Measurements from ENCODE around the gene C3AR1.
A peak's percentile ranks its signal among the peaks of the same experiment; 100 is the strongest.
"Not testable (repeated sequence)": the region's sequence is repeated elsewhere in the genome, so short reads cannot be mapped to it uniquely, and the experiment has no call there.

Gene C3AR1

DNA sequence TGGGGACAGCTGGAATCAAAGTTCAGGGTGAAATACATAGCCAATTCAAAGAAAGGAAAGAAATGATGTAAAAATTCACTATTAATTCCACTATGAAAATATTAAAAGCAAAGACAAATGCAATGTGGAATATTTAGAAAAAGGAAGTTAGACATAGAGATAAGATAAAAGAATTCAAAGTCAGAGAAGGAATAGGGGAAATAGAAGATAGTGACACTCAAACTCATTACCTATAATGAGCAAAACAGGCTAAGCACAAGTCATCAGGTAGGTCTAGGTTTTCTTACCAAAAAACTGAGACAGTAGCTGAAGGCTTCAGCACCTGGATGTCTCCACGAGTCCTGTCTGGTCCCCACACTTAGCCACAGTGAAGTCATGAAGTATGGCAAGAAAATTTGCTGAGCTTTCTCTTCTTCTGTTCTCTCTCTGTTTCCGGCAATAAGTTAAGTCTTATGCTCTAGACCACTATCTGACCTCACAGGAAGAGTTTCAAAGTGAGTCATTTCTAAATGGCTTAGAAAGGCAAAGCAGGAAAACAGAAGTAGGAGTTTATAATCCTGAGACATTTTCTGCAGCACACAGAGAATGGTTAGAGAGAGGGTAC lies at the start of gene C3AR1:
C3AR1 (minus strand) TSS at position 369 of the 604 bp plus-strand sequence. CDS start 6,174 bp downstream, outside the sequence.
- DNase-seq (ENCODE audit: extremely low spot score, insufficient read length, low read depth): no peak
- peak; percentile 81 for FAIRE-seq

DNA sequence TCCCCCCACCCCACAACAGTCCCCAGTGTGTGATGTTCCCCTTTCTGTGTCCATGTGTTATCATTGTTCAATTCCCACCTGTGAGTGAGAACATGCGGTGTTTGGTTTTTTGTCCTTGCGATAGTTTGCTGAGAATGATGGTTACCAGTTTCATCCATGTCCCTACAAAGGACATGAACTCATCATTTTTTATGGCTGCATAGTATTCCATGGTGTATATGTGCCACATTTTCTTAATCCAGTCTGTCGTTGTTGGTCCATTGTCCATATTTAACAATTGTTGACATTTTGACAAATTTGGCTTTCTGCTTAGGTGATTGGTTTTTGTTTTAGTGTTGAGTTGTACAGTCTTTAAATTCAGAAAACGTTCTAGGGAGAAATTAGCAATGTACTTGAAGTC lies 47.0 kb upstream of the C3AR1 start:
- not testable (repeated sequence) for DNase-seq (ENCODE audit: extremely low spot score, insufficient read length, low read depth); FAIRE-seq

DNA sequence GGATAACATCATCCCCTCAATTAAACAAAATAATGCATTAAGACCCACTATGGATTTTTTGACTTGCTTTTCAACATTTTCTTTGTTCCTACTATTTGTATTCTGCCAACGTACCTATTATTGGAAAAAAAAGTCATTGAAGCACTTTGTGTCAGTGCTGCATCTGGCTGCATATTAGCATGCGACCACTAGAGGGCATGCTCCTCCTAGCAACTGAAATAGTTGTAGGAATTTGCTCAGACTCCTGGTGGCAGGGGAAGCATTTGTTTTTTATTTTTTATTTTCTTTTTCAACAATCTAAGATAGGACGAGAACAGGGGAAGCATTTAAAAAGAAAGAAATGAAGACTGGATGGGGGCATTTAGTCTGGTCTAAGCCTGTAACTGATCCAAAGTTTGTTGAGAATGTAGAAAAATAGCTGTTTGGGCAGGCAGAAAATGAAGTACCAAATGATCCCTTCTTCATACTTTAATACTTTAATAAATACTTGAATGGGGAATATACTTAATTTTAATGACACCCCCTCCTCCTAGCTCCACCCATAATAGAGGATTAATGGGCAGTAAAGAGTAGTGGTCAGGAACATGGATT lies 42.7 kb upstream of the C3AR1 start:
- no peak for DNase-seq (ENCODE audit: extremely low spot score, insufficient read length, low read depth)
- peak; percentile 92 for FAIRE-seq

DNA sequence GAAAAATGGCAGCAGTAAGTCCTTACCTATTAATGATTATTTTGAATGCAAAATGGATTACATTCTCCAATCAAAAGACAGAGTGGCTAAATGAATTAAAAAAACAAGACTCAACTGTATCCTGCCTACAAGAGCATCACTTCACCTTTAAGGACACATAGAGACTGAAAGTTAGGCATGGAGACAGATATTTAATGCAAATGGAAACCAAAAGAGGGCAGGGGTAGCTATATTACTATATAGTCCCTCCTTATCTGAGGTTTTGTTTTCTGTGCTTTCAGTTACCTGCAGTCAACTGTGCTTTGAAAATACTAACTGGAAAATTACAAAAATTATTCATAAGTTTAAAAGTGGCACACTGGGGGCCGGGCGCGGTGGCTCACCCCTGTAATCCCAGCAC lies 33.1 kb upstream of the C3AR1 start:
- FAIRE-seq: no peak

DNA sequence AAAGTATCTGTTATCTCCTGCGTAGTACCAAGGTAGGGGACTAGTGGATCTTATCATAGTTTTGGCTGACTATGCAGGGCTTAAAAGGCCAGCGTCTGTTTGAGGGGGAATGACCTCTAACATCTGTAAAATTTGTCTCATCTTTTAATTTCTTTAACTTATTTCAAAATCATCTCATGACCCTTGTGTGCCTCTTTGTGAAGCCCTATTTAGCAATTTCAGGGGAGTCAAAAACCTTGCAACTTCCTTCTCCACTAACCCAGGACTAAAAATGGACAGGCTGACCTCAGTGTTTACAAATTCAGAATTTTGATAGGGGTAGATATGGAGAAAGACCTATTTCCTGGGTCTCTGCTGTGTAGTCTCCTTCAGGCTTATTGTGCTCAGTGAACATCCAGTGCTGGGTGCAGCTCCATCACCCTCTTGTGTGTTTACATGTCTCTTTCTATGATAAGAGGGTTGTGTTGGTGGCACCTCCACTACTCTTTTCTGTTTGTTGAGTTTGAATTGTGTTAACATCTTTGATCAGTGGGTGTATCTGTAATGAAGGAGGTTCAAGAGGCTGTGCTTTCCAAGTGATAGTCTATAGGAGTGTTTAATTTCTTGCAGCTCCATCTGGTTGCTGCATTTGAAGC lies 30.2 kb upstream of the C3AR1 start:
- FAIRE-seq: no peak
- no peak for DNase-seq (ENCODE audit: extremely low spot score, insufficient read length, low read depth)

More for the DNA sequence above, 33.1 kb upstream of the C3AR1 start:
- DNase-seq (ENCODE audit: extremely low spot score, insufficient read length, low read depth): no peak

DNA sequence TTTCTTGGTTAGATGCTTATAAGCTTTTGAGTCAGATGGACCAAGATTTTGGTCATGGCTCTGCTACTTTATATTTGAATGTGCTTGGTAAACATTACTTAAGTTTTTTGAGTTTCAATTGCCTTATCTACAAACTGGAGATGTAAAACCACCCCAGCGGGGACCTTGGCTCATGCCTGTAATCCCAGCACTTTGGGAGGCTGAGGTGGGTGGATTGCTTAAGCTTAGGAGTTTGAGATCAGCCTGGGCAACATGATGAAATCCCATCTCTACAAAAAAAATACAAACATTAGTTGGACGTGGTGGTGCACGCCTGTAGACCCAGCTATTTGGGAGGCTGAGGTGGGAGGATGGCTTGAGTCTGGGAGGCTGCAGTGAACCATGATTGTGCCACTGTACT lies 27.1 kb upstream of the C3AR1 start:
- DNase-seq (ENCODE audit: extremely low spot score, insufficient read length, low read depth): no peak
- FAIRE-seq: no peak

DNA sequence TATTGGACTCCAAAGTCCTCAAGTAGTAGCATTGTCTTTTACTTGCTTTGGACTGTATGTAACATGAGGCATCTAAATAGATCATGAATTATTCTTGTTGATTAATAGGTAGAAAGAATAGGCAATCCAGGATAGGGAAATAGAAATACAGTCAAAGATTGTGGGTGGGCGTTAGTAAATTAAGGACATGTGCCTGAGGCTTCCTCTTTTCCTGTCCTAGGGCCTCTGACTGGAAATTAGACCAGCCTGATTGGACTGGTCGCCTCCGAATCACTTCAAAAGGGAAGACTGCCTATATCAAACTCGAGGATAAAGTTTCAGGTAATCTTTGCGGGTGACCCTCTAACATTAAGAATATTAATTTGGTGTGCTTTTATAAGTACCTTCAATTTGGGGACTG lies 23.6 kb upstream of the C3AR1 start:
- FAIRE-seq: no peak
- no peak for DNase-seq (ENCODE audit: extremely low spot score, insufficient read length, low read depth)

DNA sequence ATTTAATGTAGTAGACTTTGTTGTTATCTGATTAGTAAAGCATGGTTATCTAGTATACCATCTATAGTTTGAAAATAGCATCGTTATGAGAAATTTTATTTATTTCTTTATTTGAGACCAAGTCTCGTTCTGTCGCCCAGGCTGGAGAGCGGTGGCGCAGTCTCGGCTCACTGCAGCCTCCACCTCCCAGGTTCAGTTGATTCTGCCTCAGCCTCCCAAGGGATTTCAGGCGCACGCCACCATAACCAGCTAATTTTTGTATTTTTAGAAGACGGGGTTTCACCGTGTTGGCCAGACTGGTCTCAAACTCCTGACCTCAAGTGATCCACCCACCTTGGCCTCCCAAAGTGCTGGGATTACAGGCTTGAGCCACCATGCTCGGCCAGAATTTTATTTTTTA lies 23.1 kb upstream of the C3AR1 start:
- DNase-seq (ENCODE audit: extremely low spot score, insufficient read length, low read depth): not testable (repeated sequence)
- peak; percentile 36 for FAIRE-seq

DNA sequence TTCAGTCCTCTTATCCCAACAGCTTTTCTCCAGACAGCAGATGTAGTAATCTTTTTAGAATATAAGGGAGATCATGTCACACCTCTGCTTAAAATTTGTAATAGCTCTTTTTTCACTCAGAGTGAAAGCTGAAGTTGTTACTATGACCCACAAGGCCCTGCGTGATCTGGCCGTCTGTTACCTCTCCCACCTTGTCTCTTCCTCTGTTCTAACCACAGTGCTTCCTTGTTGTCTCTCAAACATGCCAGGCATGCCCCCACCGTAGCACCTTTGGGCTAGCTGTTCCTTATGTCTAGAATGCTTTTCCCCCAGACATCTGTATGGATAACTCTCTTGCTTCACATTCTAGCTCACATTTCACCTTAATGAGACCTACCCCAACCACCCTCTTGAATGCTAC lies 22.4 kb upstream of the C3AR1 start:
- DNase-seq (ENCODE audit: extremely low spot score, insufficient read length, low read depth): no peak

DNA sequence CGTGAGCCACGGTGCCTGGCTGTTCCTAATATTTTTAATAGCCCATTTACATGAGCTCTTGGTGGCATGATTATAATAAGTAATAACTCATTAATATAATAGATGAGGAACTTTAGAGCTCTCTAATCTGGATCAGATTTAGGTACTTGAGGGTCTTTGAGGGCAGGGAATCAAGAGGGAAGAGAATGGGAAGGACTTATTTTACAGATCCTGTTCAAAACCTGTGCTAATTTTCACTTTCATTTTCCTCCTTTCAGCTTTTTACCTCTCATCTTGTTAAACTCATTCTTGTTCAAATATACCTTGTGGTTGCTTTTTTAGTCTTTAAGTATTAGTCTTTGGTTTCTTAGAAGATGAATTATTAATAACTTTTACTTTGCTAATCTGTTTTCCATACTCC lies 21.5 kb upstream of the C3AR1 start:
- FAIRE-seq (peak; percentile 76), DNase-seq (ENCODE audit: extremely low spot score, insufficient read length, low read depth) (no peak)

More for the DNA sequence above, 22.4 kb upstream of the C3AR1 start:
- peak; percentile 93 for FAIRE-seq

DNA sequence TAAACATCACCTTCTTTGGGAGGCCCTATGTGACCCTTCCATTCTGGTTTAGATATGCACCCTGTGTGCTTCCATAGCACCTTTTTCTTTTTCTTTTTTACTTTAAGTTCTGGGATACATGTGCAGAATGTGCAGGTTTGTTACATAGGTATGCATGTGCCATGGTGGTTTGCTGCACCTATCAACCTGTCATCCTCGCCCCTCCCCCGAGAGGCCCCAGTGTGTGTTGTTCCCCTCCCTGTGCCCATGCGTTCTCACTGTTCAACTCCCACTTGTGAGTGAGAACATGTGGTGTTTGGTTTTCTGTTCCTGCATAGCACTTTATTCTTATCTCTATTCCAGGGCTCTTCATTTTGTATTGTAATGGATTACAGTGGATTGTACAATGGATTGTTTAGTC lies 18.2 kb upstream of the C3AR1 start:
- FAIRE-seq; DNase-seq (ENCODE audit: extremely low spot score, insufficient read length, low read depth): not testable (repeated sequence)

DNA sequence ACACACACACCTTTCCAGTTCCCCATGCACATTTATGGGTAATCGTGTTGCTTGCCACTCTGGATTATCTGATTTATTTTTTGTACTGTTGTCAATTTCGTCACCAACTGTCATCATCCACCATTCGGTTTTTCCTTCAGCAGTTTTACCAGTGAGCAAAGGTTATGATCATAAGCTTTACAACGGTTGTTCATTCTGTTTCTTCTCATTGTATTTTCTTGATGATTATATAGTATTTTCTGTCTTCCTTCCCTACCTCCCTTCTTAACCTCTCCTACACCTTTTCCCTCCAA lies 16.6 kb upstream of the C3AR1 start:
- no peak for DNase-seq (ENCODE audit: extremely low spot score, insufficient read length, low read depth)
- FAIRE-seq: no peak

DNA sequence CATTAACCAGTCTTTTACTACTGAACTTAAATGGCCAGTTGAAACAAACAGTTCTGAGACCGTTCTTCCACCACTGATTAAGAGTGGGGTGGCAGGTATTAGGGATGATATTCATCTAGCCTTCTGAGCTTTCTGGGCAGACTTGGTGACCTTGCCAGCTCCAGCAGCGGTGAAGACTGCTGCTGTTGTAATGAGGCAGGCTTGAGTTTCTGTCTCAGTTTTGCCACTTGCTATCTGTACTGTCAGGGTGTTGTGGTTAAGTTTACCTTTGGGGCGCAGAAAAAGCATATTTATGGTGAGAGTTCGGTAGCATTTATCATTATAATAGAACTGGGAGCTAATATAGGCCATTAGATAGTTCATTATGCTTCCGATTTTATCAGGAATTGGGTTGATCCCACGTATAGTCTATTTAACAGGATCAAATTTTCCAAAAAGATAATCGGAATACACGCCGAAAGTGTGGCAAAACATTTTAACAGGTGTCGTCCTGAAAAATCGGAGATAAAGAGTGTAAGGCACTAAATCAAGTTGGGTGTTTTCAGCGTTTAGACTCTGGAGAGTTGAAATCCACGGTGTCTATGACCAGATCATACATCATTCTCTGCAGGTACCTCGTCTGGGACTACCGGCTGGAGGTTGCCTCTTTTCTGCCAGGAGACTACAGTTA lies 15.2 kb upstream of the C3AR1 start:
- DNase-seq (ENCODE audit: extremely low spot score, insufficient read length, low read depth) (no peak), FAIRE-seq (peak; percentile 62)

DNA sequence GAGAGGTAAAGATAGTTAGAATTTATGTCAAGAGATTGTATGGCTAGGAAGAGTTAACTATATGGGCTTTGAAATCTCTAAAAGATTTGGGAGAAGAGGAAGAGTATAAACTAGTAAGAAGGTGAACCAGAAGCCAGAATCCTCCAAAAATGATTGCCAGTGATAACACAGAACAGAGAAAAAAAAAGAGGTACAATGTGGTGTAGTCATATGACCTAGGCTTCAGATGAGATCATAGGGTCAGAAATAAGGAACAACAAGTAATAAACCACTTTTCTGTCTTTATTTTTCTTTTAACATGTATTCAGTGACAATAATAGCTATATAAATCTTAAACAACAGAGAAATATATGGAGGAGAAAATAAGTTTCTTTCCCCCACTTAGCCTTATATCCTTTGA lies 14.0 kb upstream of the C3AR1 start:
- DNase-seq (ENCODE audit: extremely low spot score, insufficient read length, low read depth) (no peak), FAIRE-seq (no peak)

DNA sequence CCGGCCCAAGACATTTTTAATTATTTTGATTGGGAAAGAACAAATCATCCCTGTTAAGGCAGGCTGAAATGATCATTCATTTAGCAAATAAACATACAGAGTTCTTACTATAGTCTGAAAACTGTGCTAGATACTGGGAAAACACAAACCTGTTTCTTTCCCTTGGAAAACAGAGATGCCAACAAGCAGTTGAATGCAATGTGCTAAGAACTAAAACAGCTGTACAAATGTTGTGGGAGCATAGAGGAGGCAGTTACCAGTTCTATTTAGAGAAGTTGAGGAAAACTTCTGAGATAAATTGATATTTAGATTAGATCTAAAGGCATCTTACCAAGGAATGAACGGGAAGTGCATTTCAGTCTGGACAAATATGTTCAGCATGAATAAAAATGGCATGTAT lies 12.8 kb upstream of the C3AR1 start:
- no peak for FAIRE-seq
- no peak for DNase-seq (ENCODE audit: extremely low spot score, insufficient read length, low read depth)

DNA sequence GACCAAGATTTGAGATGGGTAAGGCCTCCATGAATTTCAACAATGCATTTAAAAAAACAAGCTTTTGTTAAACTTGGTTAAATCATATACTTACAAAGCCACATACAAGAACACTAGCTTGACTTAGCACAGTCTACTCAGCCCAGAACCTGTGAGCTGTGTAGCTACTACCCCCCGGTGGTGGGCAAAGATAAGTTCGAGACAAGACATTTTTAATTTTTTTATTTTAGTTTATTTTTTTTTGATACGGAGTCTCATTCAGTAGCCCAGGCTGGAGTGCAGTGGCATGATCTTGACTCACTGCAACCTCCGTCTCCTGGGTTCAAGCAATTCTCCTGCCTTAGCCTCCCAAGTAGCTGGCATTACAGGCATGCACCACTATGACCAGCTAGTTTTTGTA lies 12.2 kb upstream of the C3AR1 start:
- DNase-seq (ENCODE audit: extremely low spot score, insufficient read length, low read depth) (no peak), FAIRE-seq (no peak)

DNA sequence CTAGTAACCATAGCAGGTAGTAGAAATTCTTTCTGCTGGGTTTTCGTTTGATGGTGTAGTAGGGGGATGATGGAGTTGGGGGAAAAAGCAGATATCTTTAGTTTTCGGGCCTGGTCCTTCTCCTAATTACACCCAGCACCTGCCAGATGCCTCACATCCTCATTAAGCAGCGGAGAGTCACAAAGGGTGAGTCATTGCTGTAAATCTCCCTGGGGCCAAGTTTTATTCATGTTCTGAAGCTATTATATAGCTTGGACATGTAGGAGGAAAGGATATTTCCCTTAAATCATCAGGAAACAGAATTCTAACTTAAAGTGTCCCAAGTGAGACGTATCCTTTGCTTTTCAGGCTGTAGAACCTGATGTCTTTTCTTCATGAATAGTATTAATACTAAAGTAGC lies 11.0 kb upstream of the C3AR1 start:
- no peak for FAIRE-seq
- DNase-seq (ENCODE audit: extremely low spot score, insufficient read length, low read depth): no peak

DNA sequence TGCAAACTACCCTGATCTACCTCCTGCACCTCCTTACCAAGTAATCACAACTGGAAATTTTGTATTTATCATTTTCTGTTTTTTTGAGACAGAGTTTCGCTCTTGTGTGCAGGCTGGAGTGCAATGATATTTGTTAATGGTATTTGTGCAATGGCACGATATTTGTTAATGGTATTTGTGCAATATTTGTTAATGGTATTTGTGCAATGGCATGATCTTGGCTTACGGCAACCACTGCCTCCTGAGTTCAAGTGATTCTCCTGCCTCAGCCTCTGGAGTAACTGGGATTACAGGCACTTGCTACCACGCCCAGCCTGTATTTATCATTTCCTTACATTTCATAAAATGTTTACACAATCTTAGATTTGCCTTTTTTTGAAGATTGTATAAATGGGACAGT lies 10.2 kb upstream of the C3AR1 start:
- DNase-seq (ENCODE audit: extremely low spot score, insufficient read length, low read depth): no peak
- no peak for FAIRE-seq

DNA sequence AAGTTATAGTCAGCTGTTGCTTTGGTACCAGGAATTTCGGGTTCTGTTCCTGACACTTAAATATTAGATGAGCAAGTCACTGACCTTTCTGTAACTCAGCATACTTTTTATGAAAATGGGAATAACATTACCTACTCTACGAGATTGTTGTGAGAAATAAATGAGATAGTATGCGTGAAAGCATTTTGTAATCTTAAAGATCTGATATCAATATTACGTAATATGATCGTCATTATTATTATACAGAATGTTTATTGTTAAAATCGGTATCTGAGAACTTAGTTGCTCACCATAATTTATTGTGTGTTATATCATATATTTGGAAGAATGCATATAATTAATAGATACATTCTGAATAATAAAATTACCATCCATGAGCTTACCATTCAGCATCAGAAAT lies 9.8 kb upstream of the C3AR1 start:
- DNase-seq (ENCODE audit: extremely low spot score, insufficient read length, low read depth) (no peak), FAIRE-seq (no peak)

DNA sequence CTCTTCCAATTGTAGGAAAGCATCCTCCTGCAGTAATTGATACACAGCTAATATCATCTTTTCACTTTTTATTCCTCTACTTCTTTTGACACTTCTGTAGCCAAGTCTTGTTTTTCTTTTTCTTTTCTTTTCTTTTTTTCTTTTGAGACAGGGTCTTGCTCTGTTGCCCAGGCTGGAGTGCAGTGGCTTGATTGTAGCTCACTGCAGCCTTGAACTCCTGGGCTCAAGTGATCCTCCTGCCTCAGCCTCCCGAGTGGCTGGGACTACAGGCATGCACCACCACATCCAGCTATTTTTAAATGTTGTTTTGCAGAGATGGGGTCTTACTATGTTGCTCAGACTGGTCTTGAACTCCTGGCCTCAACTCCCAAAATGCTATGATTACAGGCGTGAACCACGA lies 5.7 kb upstream of the C3AR1 start:
- not testable (repeated sequence) for DNase-seq (ENCODE audit: extremely low spot score, insufficient read length, low read depth); FAIRE-seq

DNA sequence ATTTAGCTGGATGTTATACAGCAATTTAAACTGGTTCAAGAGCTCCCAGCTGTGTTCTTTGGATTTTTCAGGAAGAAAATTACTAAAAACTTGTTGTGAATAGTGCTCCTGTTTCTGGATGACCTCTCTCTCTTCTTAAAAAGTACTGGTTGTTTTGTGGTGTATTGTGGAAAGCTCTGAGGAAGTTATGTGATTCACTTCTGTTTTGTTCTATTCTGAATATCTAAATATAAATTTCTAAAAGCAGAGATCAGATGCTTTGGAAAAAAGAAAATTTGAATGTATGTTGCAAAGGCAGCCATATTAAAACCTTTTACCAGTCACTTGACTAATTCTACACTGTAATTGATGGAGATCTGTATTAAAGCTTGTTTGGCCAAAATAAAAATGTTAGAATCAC lies 3.4 kb upstream of the C3AR1 start:
- DNase-seq (ENCODE audit: extremely low spot score, insufficient read length, low read depth): no peak
- FAIRE-seq: no peak

All from GM18507 (cell line).